K562 (cell line): ENCODE measurements around the gene DYNLT2.

Source experiments
- CREB1 ChIP-seq, 2 experiments: sonication (generic) in 1 of 2; formaldehyde crosslinking in 1 of 2; IDR thresholded peaks; 2 replicates each; pipeline versions ENCODE4 v1.6.1 to v1.8.0; 2012 to 2022; ENCODE audit warnings: inconsistent platforms in 1 of 2, mild to moderate bottlenecking in 1 of 2, missing genetic modification reagents in 1 of 2, moderate library complexity in 1 of 2
- ETV6 ChIP-seq, 3 experiments: fragments of 150-350 bp in 1 of 3; sonication (generic) in 1 of 3; formaldehyde crosslinking in 1 of 3; IDR thresholded peaks; 2 replicates each; pipeline versions ENCODE4 v1.6.1 to v1.8.0; 2014 to 2022; ENCODE audit warnings: borderline replicate concordance in 2 of 3, low read depth in 2 of 3, antibody characterized with exemption in 1 of 3, low read length in 1 of 3, mild to moderate bottlenecking in 1 of 3, missing genetic modification reagents in 1 of 3
- POLR2A ChIP-seq: fragments of 450-650 bp; conservative IDR thresholded peaks from 2 replicates; pipeline ENCODE4 v1.6.1; 2016
- POLR2AphosphoS5 ChIP-seq: IDR thresholded peaks from 2 replicates; pipeline ENCODE4 v1.6.1; 2011; ENCODE audit warnings: mild to moderate bottlenecking, low read depth, low read length, moderate library complexity; ENCODE audit not compliant: control insufficient read depth, insufficient read depth
- SMAD1 ChIP-seq: fragments of 150-350 bp; IDR thresholded peaks from 2 replicates; pipeline ENCODE4 v1.6.1; 2014; ENCODE audit warnings: low read length, low read depth; ENCODE audit not compliant: partially characterized antibody
- SP1 ChIP-seq: sonication (generic); formaldehyde crosslinking; IDR thresholded peaks from 2 replicates; pipeline ENCODE4 v1.8.1; 2022; ENCODE audit warnings: mild to moderate bottlenecking, missing genetic modification reagents
- TF ChIP-seq, protein P1 (sequence below): fragments of 150-350 bp; IDR thresholded peaks from 2 replicates; pipeline ENCODE4 v1.6.1; 2014; ENCODE audit warnings: low read depth, mild to moderate bottlenecking, low read length, borderline replicate concordance

DNA sequence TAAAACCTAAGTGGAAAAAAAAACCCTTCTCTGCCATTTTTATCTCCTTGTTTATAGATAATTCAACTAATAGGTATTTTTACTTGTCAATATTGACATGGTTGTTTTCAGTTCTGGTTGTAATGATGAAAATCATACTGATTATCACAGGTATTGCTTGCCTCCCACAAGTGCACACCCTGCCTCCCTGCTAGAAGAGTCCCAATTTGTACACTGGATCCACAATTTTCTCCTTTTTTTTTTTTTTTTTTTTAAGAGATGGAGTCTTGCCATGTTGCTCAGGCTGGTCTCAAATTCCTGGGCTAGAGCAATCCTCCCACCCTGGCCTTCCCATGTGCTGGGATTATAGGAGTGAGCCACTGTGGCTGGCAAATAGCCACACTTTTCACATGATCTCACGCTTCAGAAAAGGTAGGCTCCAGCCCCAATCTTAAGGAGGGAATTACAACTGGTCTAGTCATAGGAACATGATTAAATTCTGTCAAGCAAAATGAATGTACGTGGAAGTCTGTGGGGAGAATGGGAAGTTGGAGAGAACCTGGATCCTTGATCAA, 12.3 kb downstream of the DYNLT2 start:
- TF ChIP-seq SMAD1 (no peak), POLR2A (no peak), POLR2AphosphoS5 (no peak), ETV6 (IDR thresholded peaks at IDR 0.05; ENCODE audit: borderline replicate concordance in 1 of 2, low read depth in 2 of 2, low read length in 1 of 2) (no peak), ETV6 (CRISPR knock-in tag; IDR thresholded peaks at IDR 0.05; ENCODE audit: borderline replicate concordance) (no peak), SP1 (CRISPR knock-in tag) (no peak), CREB1 (IDR thresholded peaks at IDR 0.05) (no peak), CREB1 (CRISPR knock-in tag; IDR thresholded peaks at IDR 0.05) (no peak)
- TF ChIP-seq, protein P1, sequence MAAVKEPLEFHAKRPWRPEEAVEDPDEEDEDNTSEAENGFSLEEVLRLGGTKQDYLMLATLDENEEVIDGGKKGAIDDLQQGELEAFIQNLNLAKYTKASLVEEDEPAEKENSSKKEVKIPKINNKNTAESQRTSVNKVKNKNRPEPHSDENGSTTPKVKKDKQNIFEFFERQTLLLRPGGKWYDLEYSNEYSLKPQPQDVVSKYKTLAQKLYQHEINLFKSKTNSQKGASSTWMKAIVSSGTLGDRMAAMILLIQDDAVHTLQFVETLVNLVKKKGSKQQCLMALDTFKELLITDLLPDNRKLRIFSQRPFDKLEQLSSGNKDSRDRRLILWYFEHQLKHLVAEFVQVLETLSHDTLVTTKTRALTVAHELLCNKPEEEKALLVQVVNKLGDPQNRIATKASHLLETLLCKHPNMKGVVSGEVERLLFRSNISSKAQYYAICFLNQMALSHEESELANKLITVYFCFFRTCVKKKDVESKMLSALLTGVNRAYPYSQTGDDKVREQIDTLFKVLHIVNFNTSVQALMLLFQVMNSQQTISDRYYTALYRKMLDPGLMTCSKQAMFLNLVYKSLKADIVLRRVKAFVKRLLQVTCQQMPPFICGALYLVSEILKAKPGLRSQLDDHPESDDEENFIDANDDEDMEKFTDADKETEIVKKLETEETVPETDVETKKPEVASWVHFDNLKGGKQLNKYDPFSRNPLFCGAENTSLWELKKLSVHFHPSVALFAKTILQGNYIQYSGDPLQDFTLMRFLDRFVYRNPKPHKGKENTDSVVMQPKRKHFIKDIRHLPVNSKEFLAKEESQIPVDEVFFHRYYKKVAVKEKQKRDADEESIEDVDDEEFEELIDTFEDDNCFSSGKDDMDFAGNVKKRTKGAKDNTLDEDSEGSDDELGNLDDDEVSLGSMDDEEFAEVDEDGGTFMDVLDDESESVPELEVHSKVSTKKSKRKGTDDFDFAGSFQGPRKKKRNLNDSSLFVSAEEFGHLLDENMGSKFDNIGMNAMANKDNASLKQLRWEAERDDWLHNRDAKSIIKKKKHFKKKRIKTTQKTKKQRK: no peak
